GM12873 (cell line): ENCODE results near the gene ARPP21.

Experiments used
- TF ChIP-seq, protein P1 (sequence below): IDR thresholded peaks from 2 replicates; pipeline ENCODE4 v1.5.1; 2012; ENCODE audit warnings: low read depth, mild to moderate bottlenecking, moderate library complexity, low read length, control low read depth; ENCODE audit not compliant: insufficient read depth; ENCODE audit errors: missing control alignments

The ARPP21 gene

DNA sequence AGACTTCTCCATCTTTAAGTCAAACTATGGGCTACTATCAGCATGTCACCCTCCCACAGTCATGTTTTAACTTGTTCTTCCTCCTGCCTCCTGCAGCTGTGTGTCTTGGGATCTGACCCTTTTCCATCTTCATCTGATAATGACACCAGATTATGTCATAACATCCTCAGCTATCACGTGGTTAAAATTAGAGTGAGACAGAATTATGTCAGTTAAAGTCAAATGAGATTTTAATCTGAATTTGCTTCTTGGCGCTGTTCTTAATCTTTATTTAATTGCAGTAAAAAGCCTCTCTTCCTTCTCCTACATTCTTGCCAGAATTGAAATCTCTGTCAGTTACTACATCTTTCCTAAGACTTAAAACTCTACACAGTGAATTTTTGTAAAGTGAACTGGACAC, 107.2 kb downstream of the ARPP21 start:
- TF ChIP-seq, protein P1, sequence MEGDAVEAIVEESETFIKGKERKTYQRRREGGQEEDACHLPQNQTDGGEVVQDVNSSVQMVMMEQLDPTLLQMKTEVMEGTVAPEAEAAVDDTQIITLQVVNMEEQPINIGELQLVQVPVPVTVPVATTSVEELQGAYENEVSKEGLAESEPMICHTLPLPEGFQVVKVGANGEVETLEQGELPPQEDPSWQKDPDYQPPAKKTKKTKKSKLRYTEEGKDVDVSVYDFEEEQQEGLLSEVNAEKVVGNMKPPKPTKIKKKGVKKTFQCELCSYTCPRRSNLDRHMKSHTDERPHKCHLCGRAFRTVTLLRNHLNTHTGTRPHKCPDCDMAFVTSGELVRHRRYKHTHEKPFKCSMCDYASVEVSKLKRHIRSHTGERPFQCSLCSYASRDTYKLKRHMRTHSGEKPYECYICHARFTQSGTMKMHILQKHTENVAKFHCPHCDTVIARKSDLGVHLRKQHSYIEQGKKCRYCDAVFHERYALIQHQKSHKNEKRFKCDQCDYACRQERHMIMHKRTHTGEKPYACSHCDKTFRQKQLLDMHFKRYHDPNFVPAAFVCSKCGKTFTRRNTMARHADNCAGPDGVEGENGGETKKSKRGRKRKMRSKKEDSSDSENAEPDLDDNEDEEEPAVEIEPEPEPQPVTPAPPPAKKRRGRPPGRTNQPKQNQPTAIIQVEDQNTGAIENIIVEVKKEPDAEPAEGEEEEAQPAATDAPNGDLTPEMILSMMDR, result no peak

DNA sequence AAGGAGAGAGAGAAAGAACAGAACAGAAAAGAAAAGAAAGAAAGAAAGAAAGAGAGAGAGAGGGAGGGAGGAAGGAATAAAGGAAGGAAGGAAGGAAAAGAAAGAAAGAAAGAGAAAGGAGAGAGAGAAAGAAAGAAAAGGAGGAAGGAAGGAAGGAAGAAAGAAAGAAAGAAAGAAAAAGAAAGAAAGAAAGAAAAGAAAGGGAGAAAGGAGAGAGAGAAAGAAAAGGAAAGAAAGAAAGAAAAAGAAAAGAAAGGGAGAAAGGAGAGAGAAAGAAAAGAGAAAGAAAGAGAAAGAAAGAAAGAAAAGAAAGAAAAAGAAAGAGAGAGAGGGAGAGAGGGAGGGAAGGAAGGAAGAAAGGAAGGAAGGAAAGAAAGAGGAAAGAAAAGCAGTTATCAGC, 108.8 kb downstream of the ARPP21 start:
- TF ChIP-seq, protein P1, result no peak

DNA sequence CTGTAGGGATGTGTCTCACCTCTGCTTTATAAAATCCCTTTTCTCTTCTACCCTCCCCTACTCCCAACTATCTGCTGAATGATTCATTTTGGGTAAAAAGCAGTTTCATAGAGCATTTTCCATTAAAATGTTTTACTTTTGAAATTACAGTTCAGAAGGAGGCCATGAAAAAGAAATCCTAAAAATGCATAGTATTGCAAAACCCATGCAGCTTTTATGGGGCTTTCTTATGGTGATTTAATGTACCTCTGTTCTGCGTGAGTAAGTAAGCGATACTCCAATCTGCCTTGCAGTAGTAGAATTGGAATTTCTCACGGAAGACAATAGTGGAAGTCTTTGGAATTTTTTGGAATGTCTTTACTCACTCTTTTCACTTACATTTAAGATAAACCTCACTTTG, 111.9 kb downstream of the ARPP21 start:
- TF ChIP-seq, protein P1, result no peak

DNA sequence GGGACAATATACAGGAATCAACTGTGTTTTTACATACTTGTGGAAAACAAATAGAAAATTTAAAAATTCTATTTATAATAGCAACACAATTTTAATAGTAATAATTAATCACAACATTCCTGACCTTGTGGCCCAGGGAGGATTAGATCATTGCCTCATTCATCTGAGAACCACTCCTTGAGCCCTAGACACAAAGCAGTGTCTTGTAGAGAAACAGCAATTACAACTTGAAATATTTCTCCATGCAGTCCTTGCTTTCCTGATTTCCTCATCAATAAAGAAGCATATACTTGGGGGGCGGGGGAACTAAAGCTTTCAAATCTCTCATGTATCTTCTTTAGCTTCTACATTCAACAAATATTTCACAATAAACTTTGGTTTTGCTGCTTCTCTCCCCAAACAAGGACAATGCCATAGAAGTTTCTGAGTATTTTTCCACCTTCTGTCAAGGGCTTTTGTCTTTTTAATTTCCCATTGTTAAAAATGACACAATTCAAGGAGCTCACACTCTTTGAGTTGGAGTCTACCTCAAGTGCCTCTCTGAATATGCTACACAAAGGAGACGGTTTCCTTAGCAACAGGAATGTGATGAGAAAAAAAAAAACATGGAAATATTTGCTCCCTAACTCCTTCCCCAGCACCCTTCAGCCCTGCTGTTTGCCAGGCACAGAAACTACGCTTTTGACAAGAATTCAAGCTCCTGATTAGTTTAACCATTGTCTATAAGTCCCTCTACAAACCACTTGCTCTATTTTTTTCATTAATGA, 118.8 kb downstream of the ARPP21 start:
- TF ChIP-seq, protein P1, result no peak

DNA sequence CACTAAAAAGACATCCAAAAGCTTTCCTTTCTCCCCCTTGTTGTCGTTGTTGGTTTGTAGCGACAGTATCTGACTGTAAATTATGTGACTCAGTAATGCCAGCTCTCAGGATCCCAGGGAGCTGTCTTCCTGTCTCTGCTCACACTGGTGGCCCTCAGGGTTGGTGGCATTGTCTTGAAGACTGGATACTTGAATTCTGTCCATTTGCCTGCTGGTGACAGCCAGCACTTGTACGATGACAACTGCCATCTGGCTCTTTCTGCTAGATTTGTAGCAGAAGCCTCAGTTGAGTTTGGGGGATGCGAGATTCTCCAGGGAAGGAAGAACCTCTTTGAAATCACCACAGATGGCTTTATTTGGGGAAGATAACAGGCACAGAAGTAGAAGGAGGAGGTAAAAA, 120.8 kb downstream of the ARPP21 start:
- TF ChIP-seq, protein P1, result no peak

DNA sequence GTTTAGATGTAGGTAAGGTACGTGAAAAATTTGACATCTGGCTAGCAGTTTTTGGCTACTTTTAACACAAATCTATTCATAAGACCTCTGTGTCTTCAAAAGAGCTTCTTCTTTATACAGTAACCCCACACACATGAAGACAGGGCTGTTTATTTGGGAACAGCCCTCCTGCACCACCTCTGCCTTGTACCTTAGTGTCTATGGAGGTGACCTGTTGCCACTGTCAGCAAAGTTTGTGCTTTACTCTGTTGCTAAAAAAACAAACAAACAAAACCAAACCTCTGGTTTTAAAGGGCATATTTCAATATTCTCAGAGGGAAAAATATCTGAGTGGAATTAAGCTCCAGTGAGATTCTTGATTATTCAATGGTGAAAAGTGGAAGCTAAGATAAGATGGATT, 122.0 kb downstream of the ARPP21 start:
- TF ChIP-seq, protein P1, result no peak

DNA sequence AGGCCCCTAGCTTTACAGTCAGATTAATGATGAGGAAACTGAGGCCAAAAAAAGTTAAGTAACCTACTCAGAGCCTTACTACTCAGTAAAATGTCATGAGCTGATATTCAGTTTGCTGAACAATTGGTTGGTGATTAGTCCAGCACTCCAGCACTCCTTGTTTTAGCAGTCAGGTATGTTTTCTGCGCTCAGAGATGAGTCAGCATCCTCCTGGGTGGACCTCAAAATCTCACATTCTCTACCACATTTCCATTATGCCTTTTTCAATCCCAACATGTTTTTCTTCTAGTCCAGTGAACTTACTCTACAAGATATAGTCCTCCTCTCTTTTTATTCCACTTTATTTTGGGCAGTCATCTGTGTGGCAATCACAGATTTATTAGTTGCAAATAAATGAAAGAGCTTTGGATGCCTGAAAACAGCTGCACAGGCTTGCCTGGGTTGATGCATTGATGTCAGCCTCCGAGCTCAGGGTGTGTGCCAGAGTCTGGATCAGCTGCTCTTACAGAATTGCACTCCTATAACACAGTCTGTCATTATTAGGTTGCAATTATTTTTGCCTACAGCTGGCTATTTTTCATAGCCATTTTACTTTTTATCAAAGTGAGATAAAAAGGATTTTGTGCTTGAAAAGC, 133.2 kb downstream of the ARPP21 start:
- TF ChIP-seq, protein P1, result no peak
